OCI-LY3 (cell line): Measurements from ENCODE around the gene BBS1.

Source experiments
- EZH2phosphoT487 ChIP-seq: fragments of 200-600 bp; shearing (Covaris generic); IDR thresholded peaks from 2 replicates; pipeline ENCODE4 v1.6.1; 2018; ENCODE audit warnings: antibody characterized with exemption, mixed run types, low read depth
- TF ChIP-seq, protein P1 (sequence below): fragments of 200-600, 300-600 bp; sonication (generic); IDR thresholded peaks from 2 replicates; pipeline ENCODE4 v1.5.1; 2014; ENCODE audit warnings: antibody characterized with exemption, low read length, low read depth

DNA sequence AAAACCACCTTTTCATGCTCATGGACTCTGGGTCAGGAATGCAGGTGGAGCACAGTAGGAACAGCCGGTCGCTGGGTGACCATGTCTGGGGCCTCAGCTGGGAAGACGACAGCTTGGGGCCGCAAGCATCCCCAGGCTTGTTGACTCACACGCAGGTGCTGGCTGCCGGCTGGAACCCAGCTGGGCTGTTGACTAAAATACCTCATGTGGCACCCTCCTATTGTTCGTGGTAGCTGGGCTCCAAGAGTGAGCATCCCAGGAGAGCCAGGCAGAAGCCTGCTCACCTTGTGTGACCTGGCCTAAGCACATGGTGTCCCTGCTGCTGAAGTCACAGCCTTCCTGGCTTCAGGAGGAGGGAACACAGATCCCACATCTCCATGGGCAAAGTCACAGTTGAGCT, 20.8 kb upstream of the BBS1 start:
- no peak for TF ChIP-seq EZH2phosphoT487
- TF ChIP-seq, protein P1, sequence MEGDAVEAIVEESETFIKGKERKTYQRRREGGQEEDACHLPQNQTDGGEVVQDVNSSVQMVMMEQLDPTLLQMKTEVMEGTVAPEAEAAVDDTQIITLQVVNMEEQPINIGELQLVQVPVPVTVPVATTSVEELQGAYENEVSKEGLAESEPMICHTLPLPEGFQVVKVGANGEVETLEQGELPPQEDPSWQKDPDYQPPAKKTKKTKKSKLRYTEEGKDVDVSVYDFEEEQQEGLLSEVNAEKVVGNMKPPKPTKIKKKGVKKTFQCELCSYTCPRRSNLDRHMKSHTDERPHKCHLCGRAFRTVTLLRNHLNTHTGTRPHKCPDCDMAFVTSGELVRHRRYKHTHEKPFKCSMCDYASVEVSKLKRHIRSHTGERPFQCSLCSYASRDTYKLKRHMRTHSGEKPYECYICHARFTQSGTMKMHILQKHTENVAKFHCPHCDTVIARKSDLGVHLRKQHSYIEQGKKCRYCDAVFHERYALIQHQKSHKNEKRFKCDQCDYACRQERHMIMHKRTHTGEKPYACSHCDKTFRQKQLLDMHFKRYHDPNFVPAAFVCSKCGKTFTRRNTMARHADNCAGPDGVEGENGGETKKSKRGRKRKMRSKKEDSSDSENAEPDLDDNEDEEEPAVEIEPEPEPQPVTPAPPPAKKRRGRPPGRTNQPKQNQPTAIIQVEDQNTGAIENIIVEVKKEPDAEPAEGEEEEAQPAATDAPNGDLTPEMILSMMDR, result no peak
